Renal cortical epithelial cell (primary cell): ENCODE results near the gene PLCB2. TPM values are rescaled to one million over a fixed set of nuclear protein-coding genes. Genes with fewer than 3 reads are reported as not detected.
A peak's percentile ranks its signal among the peaks of the same experiment; 100 is the strongest.

Experiments
- DNase-seq: peaks from one replicate; pipeline ENCODE4 v3.0.0-alpha.2; 2011; ENCODE audit warnings: low read depth
- total RNA-seq: library from RNA; depleted of rRNA; stranded (reverse); fragments of >200 nt; gene quantifications from 2 replicates; pipeline ENCODE4 v1.2.3, GENCODE V29; 2014

Gene PLCB2
- total RNA-seq, 1 donor from 2014 or later, result not detected

GRCh38 chr15:40269604-40270003 lies 38.1 kb downstream of the PLCB2 start:
- no peak for DNase-seq

- DNase-seq, result no peak
Measured at GRCh38 chr15:40267670-40268069, 40.1 kb downstream of the PLCB2 start.

- DNase-seq, result peak; percentile 80
Measured at GRCh38 chr15:40266828-40267304, 40.9 kb downstream of the PLCB2 start.

GRCh38 chr15:40265875-40266274 lies 41.9 kb downstream of the PLCB2 start:
- no peak for DNase-seq

- no peak for DNase-seq
Measured at GRCh38 chr15:40265355-40265754, 42.4 kb downstream of the PLCB2 start.

- DNase-seq, result no peak
Measured at GRCh38 chr15:40264321-40265153, 43.2 kb downstream of the PLCB2 start.

DNA sequence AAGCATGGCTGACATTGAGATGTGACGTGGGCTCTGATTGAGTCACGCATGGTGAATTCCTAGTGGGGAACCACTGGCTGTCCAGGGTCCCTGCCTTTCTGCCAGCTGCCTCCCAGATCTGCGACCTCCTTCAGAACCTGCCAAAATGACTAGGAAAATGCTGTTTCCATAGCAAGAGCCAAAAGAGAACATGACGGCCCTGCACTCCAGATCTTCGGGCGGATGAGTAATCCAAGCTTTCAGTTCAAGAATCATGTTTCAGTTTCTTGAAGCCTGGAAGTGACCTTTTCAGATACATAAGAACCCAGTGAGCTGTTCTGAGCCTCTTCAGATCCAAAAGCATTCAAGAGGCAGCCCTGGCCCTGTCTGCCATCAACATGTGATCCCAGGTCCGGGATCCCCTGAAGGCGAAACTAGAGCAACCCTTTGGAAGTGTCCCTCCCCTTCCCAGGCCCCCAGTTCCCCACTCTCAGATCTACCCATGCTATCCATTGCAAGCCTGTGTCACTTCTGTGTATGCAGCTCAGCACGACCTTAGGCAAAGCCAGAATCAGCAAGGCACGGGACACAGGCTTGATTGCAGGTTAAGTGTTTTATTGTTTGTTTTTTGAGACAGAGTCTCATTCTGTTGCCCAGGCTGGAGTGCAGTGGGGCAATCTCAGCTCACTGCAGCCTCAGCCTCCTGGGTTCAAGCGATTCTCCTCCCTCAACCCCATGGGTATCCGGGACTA lies 44.5 kb downstream of the PLCB2 start:
- no peak for DNase-seq

GRCh38 chr15:40259021-40259420 lies 48.7 kb downstream of the PLCB2 start:
- DNase-seq, result no peak

- no peak for DNase-seq
Measured at GRCh38 chr15:40258544-40258943, 49.2 kb downstream of the PLCB2 start.

DNA sequence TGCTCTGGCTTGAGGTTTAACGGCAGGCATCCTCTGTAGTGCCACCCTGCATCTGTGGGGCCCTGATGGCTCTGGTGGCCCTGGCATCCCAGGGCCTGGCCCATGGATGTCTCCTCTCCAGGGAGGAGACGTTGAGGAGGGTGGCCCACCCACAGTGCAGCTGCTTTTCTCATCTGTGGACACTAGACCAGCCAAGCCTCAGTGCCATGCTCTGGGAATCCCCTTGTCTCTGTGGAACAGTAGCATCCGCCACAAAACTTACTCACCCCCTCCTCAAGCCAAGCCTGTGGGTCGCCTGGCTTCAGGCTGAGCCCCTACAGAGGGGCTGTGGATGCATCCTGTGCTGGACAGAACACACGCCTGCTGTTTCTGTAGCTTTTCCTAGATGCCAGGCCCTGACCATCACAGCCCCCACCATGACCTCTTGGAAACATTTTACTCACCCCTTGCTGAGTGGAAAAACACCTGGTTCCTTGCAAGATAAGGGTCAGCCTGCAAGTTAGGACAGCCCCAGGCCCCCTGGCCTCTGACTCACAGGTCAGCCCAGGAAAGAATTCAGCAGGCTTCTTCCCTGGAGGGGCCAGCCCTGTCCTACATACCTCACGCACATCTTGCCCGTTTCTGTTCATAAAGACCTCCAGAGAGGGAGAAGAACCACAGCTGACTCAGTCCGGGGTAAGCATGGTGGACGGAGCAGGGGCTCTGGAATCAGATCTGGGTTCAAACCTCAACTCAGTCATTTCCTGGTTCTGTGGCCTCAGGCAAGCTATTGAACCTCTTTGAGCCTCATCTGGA lies 49.9 kb downstream of the PLCB2 start:
- DNase-seq, result no peak

GRCh38 chr15:40256638-40257235 lies 51.0 kb downstream of the PLCB2 start:
- DNase-seq, result peak; percentile 58

GRCh38 chr15:40255033-40255432 lies 52.7 kb downstream of the PLCB2 start:
- DNase-seq, result no peak

GRCh38 chr15:40254452-40254851 lies 53.3 kb downstream of the PLCB2 start:
- DNase-seq, result no peak

GRCh38 chr15:40253167-40253790 lies 54.5 kb downstream of the PLCB2 start:
- DNase-seq, result no peak

GRCh38 chr15:40252438-40253166 lies 55.1 kb downstream of the PLCB2 start:
- no peak for DNase-seq

DNA sequence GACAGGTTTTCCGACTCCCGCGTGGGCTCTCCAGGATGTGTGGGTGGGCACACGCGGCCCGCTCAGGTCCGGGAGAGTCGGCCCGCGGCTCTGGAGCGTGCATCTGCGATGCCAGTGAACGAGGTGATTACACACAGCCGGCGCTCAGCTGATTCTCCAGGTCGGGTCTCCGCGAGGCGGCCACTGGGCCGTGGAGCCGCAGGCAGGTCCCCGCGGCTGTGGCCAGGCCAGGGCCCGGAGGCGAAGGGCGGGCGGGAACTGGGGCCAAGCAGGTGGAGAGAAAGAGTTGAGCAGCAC lies 55.6 kb downstream of the PLCB2 start:
- no peak for DNase-seq

DNA sequence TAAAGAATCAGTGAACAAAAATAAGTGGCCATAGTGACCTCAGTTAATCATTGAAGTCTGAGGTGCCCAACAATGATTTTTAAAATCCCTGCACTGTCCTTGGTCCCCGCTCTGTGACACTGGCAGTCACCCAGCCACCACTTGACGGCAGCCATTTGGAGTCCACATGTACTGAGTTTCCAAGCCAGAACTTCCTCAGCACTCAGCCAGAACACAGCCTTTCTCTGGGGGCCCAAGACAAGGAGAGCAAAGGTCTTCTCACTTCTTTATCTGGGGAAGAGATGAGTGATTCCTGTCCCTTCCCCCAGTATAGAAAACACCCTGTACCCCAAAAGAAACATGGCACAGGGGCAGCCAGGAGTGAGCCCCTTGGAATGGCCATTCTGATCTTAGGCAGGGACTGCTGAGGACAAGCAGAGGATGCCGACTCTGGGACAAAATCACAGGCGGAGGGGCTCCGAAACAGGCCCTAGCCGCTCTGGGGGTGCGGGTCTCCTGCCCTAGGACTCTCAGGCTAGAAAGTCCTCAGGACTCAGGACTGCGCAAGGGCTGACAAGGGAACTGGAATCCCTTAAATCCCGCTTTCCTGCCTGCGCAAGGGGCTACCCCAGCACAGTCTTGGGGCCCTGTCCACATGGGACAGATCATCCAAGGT lies 56.1 kb downstream of the PLCB2 start:
- DNase-seq, result no peak

DNA sequence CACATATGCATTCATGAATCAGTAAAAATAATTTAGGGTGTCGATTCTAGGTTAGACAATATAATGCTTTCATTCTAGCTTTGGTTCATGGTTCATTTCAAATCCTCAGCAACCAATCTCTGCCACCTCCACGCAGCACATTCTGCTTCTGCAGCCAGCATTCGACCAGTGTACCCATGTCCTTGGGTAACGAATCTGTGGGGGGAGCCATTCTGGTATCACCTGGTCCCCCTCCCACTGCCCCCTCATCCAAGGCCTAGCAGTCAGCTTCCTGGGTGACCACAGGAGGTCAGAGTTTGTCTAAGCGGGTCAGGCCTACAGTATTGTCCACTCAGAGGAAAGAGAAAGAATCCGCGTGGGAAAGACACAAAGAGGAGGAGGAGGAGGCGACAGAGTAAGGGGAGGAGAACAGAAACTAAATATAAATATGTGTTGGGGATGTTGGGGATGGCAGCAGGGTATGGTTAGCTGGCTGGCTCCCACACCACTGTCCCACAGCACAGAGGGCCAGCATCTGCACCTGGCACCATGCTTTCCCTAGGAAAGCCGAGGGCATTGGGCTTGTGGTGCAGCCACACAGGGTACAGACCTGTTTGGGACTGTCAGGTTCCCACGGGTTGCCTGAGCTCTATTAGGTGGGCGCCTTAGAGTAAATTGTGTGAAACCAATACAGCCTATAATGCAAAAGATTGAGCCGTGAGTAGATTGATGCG lies 56.8 kb downstream of the PLCB2 start:
- no peak for DNase-seq

DNA sequence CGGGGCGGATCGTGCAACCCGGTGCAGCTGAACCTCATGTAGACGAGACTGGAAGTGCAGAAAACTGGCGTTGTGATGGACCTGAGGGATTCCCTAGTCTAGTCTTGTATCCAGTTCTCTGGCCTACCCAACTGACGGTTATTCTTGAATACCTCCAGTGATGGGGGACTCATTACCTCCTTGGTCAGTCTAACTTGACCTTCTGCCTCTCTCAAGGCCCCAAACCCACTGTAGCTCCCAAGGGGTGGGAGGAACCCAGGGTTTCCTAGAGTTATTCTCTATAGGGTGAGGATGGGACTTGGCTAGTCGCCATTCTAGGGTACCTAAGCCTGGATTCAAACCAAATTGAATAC lies 57.5 kb downstream of the PLCB2 start:
- no peak for DNase-seq
